HepG2 (cell line): ENCODE data around the gene SMCO1. TPM values are rescaled to one million over a fixed set of nuclear protein-coding genes. Genes with fewer than 3 reads are reported as not detected.
A peak's percentile ranks its signal among the peaks of the same experiment; 100 is the strongest.

Experiments used
- ARNT ChIP-seq: fragments of 450-650 bp; IDR thresholded peaks from 2 replicates; pipeline ENCODE4 v1.6.1; 2017
- DBP ChIP-seq: sonication (generic); formaldehyde crosslinking; IDR thresholded peaks from 2 replicates; pipeline ENCODE4 v1.4.0; 2020; ENCODE audit warnings: missing genetic modification reagents; ENCODE audit errors: not compliant biosample characterization
- ESRRA ChIP-seq: sonication (generic); formaldehyde crosslinking; IDR thresholded peaks from 2 replicates; pipeline ENCODE4 v1.5.1; 2020; ENCODE audit warnings: mild to moderate bottlenecking, low read depth, missing genetic modification reagents
- FOSL1 ChIP-seq: sonication (generic); formaldehyde crosslinking; IDR thresholded peaks from 2 replicates; pipeline ENCODE4 v1.9.0; 2021; ENCODE audit warnings: missing genetic modification reagents, borderline replicate concordance
- FOXJ3 ChIP-seq: sonication (generic); formaldehyde crosslinking; IDR thresholded peaks from 2 replicates; pipeline ENCODE4 v1.4.0; 2020; ENCODE audit warnings: missing genetic modification reagents, mild to moderate bottlenecking, borderline replicate concordance
- ISX ChIP-seq: sonication (generic); formaldehyde crosslinking; conservative IDR thresholded peaks from 2 replicates; pipeline ENCODE4 v1.5.0; 2020; ENCODE audit warnings: missing genetic modification reagents
- MTF1 ChIP-seq: sonication (generic); formaldehyde crosslinking; IDR thresholded peaks from 2 replicates; pipeline ENCODE4 v1.5.0; 2020; ENCODE audit warnings: missing genetic modification reagents
- MYC ChIP-seq: sonication (generic); formaldehyde crosslinking; IDR thresholded peaks from 2 replicates; pipeline ENCODE4 v1.9.0; 2021; ENCODE audit warnings: missing genetic modification reagents, borderline replicate concordance
- NAIF1 ChIP-seq: sonication (generic); formaldehyde crosslinking; IDR thresholded peaks from 2 replicates; pipeline ENCODE4 v1.5.0; 2020; ENCODE audit warnings: mild to moderate bottlenecking, missing genetic modification reagents, borderline replicate concordance
- NCOA2 ChIP-seq: sonication (generic); formaldehyde crosslinking; IDR thresholded peaks from 2 replicates; pipeline ENCODE4 v1.8.0; 2022; ENCODE audit warnings: inconsistent platforms
- NFRKB ChIP-seq: fragments of 450-650 bp; IDR thresholded peaks from 2 replicates; pipeline ENCODE4 v1.6.1; 2017
- PCBP2 ChIP-seq: fragments of 200-400 bp; formaldehyde crosslinking; optimal IDR thresholded peaks from 2 replicates; pipeline ENCODE3; 2018; ENCODE audit warnings: low read length, low read depth; ENCODE audit not compliant: poor library complexity, severe bottlenecking
- SOX5 ChIP-seq: IDR thresholded peaks from 2 replicates; pipeline ENCODE4 v1.6.1; 2016; ENCODE audit warnings: borderline replicate concordance
- SRSF1 ChIP-seq: fragments of 200-400 bp; formaldehyde crosslinking; optimal IDR thresholded peaks from 2 replicates; pipeline ENCODE3; 2017; ENCODE audit warnings: mild to moderate bottlenecking, low read depth, low read length, moderate library complexity
- ZFYVE20 ChIP-seq: sonication (generic); formaldehyde crosslinking; IDR thresholded peaks from 2 replicates; pipeline ENCODE4 v1.8.0; 2023; ENCODE audit warnings: low read depth, mild to moderate bottlenecking, moderate library complexity, missing genetic modification reagents, borderline replicate concordance
- ZKSCAN5 ChIP-seq: sonication (generic); formaldehyde crosslinking; IDR thresholded peaks from 2 replicates; pipeline ENCODE4 v1.5.1; 2020; ENCODE audit warnings: mild to moderate bottlenecking, missing genetic modification reagents
- ZNF251 ChIP-seq: sonication (generic); formaldehyde crosslinking; IDR thresholded peaks from 2 replicates; pipeline ENCODE4 v1.9.0; 2021; ENCODE audit warnings: mild to moderate bottlenecking, missing genetic modification reagents
- ZNF331 ChIP-seq: sonication (generic); formaldehyde crosslinking; IDR thresholded peaks from 2 replicates; pipeline ENCODE4 v1.4.0; 2020; ENCODE audit warnings: missing genetic modification reagents
- ZNF44 ChIP-seq: sonication (generic); formaldehyde crosslinking; IDR thresholded peaks from 2 replicates; pipeline ENCODE4 v1.5.1; 2020; ENCODE audit warnings: mild to moderate bottlenecking, missing genetic modification reagents
- ZNF569 ChIP-seq: sonication (generic); formaldehyde crosslinking; IDR thresholded peaks from 2 replicates; pipeline ENCODE4 v1.5.0; 2020; ENCODE audit warnings: mild to moderate bottlenecking, missing genetic modification reagents, moderate library complexity, borderline replicate concordance
- ZNF629 ChIP-seq: sonication (generic); formaldehyde crosslinking; conservative IDR thresholded peaks from 2 replicates; pipeline ENCODE4 v1.5.0; 2020; ENCODE audit warnings: missing genetic modification reagents
- ZXDC ChIP-seq: sonication (generic); formaldehyde crosslinking; IDR thresholded peaks from 2 replicates; pipeline ENCODE4 v1.5.0; 2020; ENCODE audit warnings: mild to moderate bottlenecking, missing genetic modification reagents
- polyA plus RNA-seq, 8 experiments: library from polyadenylated mRNA; depleted of rRNA in 3 of 8; stranded (reverse) in 7 of 8; unstranded in 1 of 8; fragments of >200 nt; fragmentation: Illumina TruSeq in 4 of 8; extraction: Trizol in 4 of 8; gene quantifications; 2 replicates each; pipeline versions ENCODE4 v1.2.1 to v1.2.3, GENCODE V29; 2011 to 2016; ENCODE audit warnings: low read depth in 4 of 8, missing spikeins in 1 of 8, mixed read lengths in 1 of 8; ENCODE audit not compliant: insufficient read depth in 1 of 8
- total RNA-seq, 5 experiments: library from RNA; depleted of rRNA; stranded (reverse); fragments of >200 nt; fragmentation: Illumina TruSeq; extraction: Trizol; gene quantifications; 2 replicates each; pipeline ENCODE4 v1.2.3, GENCODE V29; 2016; ENCODE audit warnings: low read depth in 1 of 5
- TF ChIP-seq, protein P1 (sequence below): sonication (generic); formaldehyde crosslinking; IDR thresholded peaks from 2 replicates; pipeline ENCODE4 v1.8.1; 2023; ENCODE audit warnings: mild to moderate bottlenecking, missing genetic modification reagents
- TF ChIP-seq, protein P2 (sequence below): sonication (generic); formaldehyde crosslinking; IDR thresholded peaks from 2 replicates; pipeline ENCODE4 v1.5.1; 2020; ENCODE audit warnings: mild to moderate bottlenecking, missing genetic modification reagents, moderate library complexity

Gene SMCO1
- total and polyA plus RNA-seq, 2 of the 13 experiments (the other 11 are each of a cell fraction or from before 2014, with no cell fraction given) = not detected

DNA sequence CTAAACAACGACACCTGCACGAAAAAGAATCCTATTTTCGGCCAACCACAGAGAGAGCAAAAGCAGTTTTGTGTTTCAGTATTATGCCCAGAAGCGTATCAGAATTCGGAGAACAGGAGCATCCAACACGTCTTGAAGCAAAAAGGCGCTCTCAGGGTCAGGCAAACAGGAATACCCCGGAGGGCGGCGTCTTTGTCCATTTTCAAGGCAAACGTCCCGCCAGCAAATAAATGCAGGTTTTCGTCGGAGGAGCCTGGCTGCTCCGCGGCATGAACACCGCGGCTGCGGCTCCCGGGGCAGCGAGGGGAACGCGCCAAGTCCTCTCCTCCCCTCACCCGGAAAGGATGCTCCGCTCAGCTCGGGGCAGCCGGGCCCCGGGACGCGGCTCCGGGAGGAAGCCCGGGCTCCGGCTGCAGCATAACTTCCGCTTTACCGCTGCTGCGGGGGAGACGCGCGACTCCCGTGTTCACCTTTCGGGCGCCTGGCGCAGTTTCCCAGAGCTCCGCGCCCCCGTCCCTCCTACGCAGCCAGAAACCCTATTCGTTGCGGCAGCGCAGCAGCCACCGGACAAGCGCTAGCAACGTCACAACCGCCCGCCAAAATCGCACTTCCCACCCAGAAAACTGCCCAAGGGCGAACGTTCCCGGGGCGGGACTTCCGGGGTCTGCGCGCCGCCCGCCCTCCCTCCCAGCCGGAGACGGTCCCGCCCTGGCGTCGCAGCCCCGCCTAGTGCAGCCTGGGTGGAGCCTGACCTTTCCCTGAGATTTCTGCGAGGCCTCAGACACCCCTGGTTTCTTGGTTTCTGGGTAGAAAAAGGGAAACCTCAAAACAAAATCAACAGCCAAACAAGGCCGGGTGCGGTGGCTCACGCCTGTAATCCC is 11.7 kb downstream of the SMCO1 start, which contains the start of gene RNF168 (continued):
- TF ChIP-seq ZNF569 (CRISPR knock-in tag) (no peak), SOX5 (CRISPR knock-in tag) (peak; percentile 54; the same call in 1 of the 2 replicates), ZNF629 (no peak; the same call in 1 of the 2 replicates), ESRRA (CRISPR knock-in tag) (peak; percentile 54; the same call in 1 of the 2 replicates), MTF1 (CRISPR knock-in tag) (0 out of 2 replicates have a peak, but pooled peaks have one; percentile 70), SRSF1 (peak; percentile 76), FOXJ3 (CRISPR knock-in tag) (no peak; the same call in 1 of the 2 replicates), ZXDC (CRISPR knock-in tag) (0 out of 2 replicates have a peak, but pooled peaks have one; percentile 48), ZKSCAN5 (no peak), ARNT (no peak), PCBP2 (no peak), ISX (no peak), ZNF44 (no peak), NAIF1 (CRISPR knock-in tag) (peak; percentile 99), ZNF331 (CRISPR knock-in tag) (peak; percentile 49), ZNF251 (CRISPR knock-in tag) (no peak), DBP (CRISPR knock-in tag) (no peak), FOSL1 (CRISPR knock-in tag) (no peak), NFRKB (no peak), NCOA2 (no peak), MYC (CRISPR knock-in tag) (peak; percentile 52; the same call in 1 of the 2 replicates), ZFYVE20 (CRISPR knock-in tag) (no peak)
- TF ChIP-seq, protein P1, sequence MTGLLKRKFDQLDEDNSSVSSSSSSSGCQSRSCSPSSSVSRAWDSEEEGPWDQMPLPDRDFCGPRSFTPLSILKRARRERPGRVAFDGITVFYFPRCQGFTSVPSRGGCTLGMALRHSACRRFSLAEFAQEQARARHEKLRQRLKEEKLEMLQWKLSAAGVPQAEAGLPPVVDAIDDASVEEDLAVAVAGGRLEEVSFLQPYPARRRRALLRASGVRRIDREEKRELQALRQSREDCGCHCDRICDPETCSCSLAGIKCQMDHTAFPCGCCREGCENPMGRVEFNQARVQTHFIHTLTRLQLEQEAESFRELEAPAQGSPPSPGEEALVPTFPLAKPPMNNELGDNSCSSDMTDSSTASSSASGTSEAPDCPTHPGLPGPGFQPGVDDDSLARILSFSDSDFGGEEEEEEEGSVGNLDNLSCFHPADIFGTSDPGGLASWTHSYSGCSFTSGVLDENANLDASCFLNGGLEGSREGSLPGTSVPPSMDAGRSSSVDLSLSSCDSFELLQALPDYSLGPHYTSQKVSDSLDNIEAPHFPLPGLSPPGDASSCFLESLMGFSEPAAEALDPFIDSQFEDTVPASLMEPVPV (CRISPR knock-in tag) = no peak
- TF ChIP-seq, protein P2, sequence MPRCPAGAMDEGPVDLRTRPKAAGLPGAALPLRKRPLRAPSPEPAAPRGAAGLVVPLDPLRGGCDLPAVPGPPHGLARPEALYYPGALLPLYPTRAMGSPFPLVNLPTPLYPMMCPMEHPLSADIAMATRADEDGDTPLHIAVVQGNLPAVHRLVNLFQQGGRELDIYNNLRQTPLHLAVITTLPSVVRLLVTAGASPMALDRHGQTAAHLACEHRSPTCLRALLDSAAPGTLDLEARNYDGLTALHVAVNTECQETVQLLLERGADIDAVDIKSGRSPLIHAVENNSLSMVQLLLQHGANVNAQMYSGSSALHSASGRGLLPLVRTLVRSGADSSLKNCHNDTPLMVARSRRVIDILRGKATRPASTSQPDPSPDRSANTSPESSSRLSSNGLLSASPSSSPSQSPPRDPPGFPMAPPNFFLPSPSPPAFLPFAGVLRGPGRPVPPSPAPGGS (CRISPR knock-in tag) = peak; percentile 66; the same call in 1 of the 2 replicates
